Heart left ventricle (tissue), 13 donors: Measurements from ENCODE around the gene ATL2.

ENCODE experiments used
- POLR2A ChIP-seq, 2 donors: fragments of 450-650 bp; IDR thresholded peaks; one replicate each; pipeline ENCODE4 v1.6.1; 2017; ENCODE audit warnings: antibody characterized with exemption in 2 of 2, mild to moderate bottlenecking in 2 of 2, moderate library complexity in 2 of 2
- TF ChIP-seq, protein P1 (sequence below), 12 donors: fragments of 200-600 bp; sonication (generic) in 4 of 12; IDR thresholded peaks; one replicate each; pipeline versions ENCODE4 v1.5.0 to v1.8.0; 2018 to 2022; ENCODE audit warnings: antibody characterized with exemption in 12 of 12, mild to moderate bottlenecking in 5 of 12
- donor health status: ischemic (EF 13 %, LVEDD 7.1; RV severe dilation, severe dysfunction).
- donor health status: DM: no; HTN: yes; CAD: no.
- donor health status: DM: no; HTN: no; CAD: no.
- donor health status: ischemic (EF 25% LVEDD 6.9; RV normal size, moderate dysfunction).
- donor health status: ischemic (EF 25% LVEDD 5.7; RV mildly dilated, moderate dysfunction).
- donor health status: ischemic (EF 35%, LVEDD 5.7; RV mildly dilated, moderate dysfunction).
- donor health status: nonischemic (EF 11% LVEDD 7.7; RV severe dilation, severe dysfunction).
- donor health status: DM: yes; HTN: yes; CAD: no.
- donor health status: PGD.
- donor health status: ischemic (EF 29% LVEDD 5.4; RV normal size, mild dysfunction).
- donor health status: nonischemic (EF 23%, LVEDD 6.1; RV moderate dilation, normal function).

DNA sequence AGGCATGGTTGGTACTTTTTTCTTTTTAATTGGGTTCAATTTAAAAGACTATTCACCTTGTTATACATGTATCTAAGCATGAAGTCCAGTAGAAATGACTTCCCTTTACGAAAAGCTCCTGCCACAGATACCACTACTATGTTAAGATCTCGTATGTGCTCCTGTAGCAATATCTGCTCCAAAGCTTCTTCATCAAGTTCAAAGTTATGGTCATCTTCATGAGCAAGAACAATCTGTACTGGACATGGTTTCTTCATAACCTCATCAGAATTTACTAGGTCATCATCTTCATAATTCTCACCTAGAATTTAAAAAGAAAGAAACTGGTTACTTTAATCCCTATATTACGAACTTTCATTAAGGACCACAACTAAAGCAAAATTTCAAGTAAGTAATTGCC lies 33.9 kb downstream of the ATL2 start:
- TF ChIP-seq POLR2A (IDR thresholded peaks at IDR 0.05) = no peak
- TF ChIP-seq, protein P1, sequence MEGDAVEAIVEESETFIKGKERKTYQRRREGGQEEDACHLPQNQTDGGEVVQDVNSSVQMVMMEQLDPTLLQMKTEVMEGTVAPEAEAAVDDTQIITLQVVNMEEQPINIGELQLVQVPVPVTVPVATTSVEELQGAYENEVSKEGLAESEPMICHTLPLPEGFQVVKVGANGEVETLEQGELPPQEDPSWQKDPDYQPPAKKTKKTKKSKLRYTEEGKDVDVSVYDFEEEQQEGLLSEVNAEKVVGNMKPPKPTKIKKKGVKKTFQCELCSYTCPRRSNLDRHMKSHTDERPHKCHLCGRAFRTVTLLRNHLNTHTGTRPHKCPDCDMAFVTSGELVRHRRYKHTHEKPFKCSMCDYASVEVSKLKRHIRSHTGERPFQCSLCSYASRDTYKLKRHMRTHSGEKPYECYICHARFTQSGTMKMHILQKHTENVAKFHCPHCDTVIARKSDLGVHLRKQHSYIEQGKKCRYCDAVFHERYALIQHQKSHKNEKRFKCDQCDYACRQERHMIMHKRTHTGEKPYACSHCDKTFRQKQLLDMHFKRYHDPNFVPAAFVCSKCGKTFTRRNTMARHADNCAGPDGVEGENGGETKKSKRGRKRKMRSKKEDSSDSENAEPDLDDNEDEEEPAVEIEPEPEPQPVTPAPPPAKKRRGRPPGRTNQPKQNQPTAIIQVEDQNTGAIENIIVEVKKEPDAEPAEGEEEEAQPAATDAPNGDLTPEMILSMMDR (IDR thresholded peaks at IDR 0.05) = no peak
